Left ventricle myocardium inferior (tissue), 1 donor: Measurements from ENCODE around the gene MET. TPM values are rescaled to one million over a fixed set of nuclear protein-coding genes. Genes with fewer than 3 reads are reported as not detected.

ENCODE experiments used
- DNase-seq: peaks from one replicate; pipeline ENCODE4 v3.0.0-alpha.2; 2020
- H3K27ac ChIP-seq: fragments of 200-600 bp; replicated peaks from 2 replicates; pipeline ENCODE4 v1.8.0; 2021
- H3K27me3 ChIP-seq: fragments of 200-600 bp; 2 replicates; pipeline ENCODE4 v1.8.0; 2021; ENCODE audit warnings: low read depth
- H3K36me3 ChIP-seq: fragments of 200-600 bp; 2 replicates; pipeline ENCODE4 v1.8.0; 2021
- H3K4me1 ChIP-seq: fragments of 200-600 bp; 2 replicates; pipeline ENCODE4 v1.8.0; 2021
- H3K4me3 ChIP-seq: fragments of 200-600 bp; 2 replicates; pipeline ENCODE4 v1.8.0; 2021; ENCODE audit warnings: mild to moderate bottlenecking, moderate library complexity
- H3K9me3 ChIP-seq: fragments of 200-600 bp; replicated peaks from 2 replicates; pipeline ENCODE4 v1.8.0; 2021
- intact Hi-C: fragments of 100-400 bp; cut with micrococcal nuclease; formaldehyde crosslinking; loops from one replicate; pipeline ENCODE4 v1.11.0; 2022
- total RNA-seq: library from RNA; stranded (reverse); fragmentation: NEBNext Ultra II Directional; extraction: Animal tissue kit (Norgen Biotek cat#: 25700); gene quantifications from one replicate; pipeline ENCODE4 v1.2.1, GENCODE V29; 2021
- TF ChIP-seq, protein P1 (sequence below): fragments of 200-600 bp; IDR thresholded peaks from 2 replicates; pipeline ENCODE4 v1.8.0; 2021; ENCODE audit warnings: antibody characterized with exemption, mild to moderate bottlenecking, borderline replicate concordance
- donor health status: DM: no; HTN: yes; CAD: no; lungs with severe emphysema.

MET gene
- total RNA-seq, 1 donor from 2014 or later: 13.1 TPM

DNA sequence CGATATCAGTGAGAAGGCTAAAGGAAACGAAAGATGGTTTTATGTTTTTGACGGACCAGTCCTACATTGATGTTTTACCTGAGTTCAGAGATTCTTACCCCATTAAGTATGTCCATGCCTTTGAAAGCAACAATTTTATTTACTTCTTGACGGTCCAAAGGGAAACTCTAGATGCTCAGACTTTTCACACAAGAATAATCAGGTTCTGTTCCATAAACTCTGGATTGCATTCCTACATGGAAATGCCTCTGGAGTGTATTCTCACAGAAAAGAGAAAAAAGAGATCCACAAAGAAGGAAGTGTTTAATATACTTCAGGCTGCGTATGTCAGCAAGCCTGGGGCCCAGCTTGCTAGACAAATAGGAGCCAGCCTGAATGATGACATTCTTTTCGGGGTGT is 27.7 kb downstream of the MET start:
- H3K27ac ChIP-seq: no peak overlapping the region
- TF ChIP-seq, protein P1, sequence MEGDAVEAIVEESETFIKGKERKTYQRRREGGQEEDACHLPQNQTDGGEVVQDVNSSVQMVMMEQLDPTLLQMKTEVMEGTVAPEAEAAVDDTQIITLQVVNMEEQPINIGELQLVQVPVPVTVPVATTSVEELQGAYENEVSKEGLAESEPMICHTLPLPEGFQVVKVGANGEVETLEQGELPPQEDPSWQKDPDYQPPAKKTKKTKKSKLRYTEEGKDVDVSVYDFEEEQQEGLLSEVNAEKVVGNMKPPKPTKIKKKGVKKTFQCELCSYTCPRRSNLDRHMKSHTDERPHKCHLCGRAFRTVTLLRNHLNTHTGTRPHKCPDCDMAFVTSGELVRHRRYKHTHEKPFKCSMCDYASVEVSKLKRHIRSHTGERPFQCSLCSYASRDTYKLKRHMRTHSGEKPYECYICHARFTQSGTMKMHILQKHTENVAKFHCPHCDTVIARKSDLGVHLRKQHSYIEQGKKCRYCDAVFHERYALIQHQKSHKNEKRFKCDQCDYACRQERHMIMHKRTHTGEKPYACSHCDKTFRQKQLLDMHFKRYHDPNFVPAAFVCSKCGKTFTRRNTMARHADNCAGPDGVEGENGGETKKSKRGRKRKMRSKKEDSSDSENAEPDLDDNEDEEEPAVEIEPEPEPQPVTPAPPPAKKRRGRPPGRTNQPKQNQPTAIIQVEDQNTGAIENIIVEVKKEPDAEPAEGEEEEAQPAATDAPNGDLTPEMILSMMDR: no peak
- no peaks in the 10 kb centered on the region for H3K36me3 ChIP-seq
- DNase-seq: no peak
- intact Hi-C loops: no loop called here
- peaks cover 28% of the 10 kb centered on the region for H3K4me1 ChIP-seq
- no peaks in the 10 kb centered on the region for H3K27me3 ChIP-seq
- no peaks in the 10 kb centered on the region for H3K9me3 ChIP-seq
- no peak overlapping the region for H3K4me3 ChIP-seq

DNA sequence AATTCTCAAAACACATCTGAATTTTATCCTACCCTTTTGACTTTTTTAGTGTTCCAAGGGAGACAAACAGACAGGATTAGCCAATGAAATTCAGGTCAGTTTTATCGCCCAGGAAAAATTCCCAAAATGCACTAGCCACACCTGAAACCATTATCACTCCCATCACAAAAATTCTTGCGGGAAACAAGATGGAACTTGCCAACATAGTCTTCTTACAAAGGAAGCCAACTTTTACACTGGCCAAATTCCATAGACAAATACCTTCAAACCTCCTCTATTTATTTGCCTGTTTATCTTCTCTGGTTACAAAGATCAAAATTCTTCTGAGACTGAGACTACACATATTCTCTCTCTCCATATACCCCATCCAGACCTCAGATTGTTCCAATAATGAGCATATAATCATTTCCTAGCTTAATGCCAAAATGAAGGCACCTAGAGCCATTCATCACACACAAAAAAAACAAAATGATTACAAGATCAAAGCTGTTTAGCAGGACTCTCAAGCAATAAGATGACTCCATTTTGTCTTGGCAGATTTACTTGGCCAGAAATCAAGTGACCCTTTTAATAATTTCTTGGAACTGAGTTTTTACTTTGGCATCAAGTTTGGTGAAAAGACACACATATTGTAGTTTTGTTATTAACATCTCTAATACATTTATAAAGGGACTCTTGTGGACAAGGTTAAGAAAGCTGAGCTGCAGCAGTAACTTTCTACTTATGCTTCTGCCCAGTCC is 30.2 kb downstream of the MET start:
- TF ChIP-seq, protein P1: no peak
- H3K27me3 ChIP-seq: no peaks in the 10 kb centered on the region
- peaks cover 28% of the 10 kb centered on the region for H3K4me1 ChIP-seq
- H3K4me3 ChIP-seq: no peak overlapping the region
- DNase-seq: no peak
- no peak overlapping the region for H3K27ac ChIP-seq
- H3K36me3 ChIP-seq: no peaks in the 10 kb centered on the region
- no peaks in the 10 kb centered on the region for H3K9me3 ChIP-seq
- intact Hi-C loops: no loop called here

DNA sequence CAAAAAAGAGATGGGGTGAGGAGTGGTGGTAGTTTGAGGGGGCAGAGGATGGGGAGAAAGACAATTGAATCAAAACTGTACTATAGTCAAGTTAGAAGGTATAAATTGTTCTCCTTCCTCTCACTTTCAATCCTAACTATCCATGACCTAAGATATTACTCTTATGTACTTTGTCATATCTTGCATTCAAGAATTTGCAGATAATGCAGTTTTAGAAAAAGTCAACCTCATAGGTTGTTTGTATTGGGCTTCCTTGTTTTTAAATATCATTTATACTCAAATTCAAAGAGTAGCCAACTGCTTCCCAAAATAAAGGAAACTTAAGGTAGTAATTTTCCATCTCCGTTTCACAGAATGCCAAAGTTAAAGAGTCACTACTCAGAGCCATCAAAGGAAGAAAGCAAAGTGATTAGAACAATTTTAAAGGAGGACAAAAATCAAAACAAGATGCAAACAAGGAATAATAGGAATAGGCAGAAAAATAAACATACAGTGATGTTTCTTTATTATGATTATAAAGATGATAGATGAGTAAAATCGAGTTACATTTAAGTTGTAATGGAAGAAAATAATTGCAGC is 32.7 kb downstream of the MET start:
- Histone ChIP-seq H3K4me3 (no peak overlapping the region), H3K4me1 (peaks cover 26% of the 10 kb centered on the region), H3K27ac (no peak overlapping the region), H3K27me3 (no peaks in the 10 kb centered on the region), H3K9me3 (no peaks in the 10 kb centered on the region), H3K36me3 (no peaks in the 10 kb centered on the region)
- no peak for DNase-seq
- TF ChIP-seq, protein P1: no peak
- intact Hi-C loops: no loop called here

DNA sequence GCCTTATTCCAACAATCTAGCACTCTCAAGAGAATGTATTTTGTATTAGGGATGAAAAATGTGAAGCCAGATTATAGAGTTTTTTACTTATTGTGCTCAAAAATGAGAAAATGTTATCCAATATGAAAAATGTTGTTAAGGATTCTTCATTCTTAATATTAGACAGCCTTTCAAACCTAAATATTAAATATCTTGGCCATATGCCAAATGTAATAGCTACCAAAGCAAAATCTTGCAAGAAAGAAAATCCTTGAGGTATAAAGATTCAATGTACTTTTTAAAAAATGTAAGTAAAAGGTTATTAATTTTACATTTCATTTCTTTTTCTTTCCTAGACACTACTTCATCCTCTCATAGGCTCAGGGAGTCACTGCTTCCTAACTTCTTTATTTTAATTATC is 33.4 kb downstream of the MET start:
- intact Hi-C loops: no loop called here

DNA sequence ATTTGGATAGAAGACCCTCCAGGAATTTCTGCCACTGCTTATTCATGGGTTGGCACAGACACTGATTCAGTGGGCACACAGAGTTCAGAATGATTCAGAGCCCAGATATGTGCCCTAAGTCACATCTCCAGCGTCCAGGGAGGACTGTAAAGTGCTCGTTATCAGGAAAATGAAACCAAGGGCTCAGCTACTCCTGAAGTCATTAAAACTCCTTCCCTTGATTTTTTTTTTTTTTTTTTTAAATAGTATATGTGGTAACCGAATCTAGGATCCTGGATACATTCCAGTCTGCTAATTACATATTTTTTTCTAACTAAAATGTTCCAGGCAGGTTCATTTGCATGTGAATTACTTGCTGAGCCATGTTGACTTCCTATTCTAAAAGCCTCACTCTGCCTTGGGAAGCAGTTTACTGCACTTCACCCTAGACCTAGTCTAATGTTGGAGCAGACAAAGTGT is 34.7 kb downstream of the MET start:
- peaks cover 17% of the 10 kb centered on the region for H3K4me1 ChIP-seq
- DNase-seq: no peak
- no peak overlapping the region for H3K27ac ChIP-seq
- TF ChIP-seq, protein P1: no peak
- H3K27me3 ChIP-seq: no peaks in the 10 kb centered on the region
- no peaks in the 10 kb centered on the region for H3K36me3 ChIP-seq
- no peaks in the 10 kb centered on the region for H3K9me3 ChIP-seq
- peak overlapping the region; percentile 10 for H3K4me3 ChIP-seq
- intact Hi-C loops: no loop called here

More for the DNA sequence above, 33.4 kb downstream of the MET start:
- no peak for DNase-seq
- no peak overlapping the region for H3K4me3 ChIP-seq
- no peak overlapping the region for H3K27ac ChIP-seq
- no peaks in the 10 kb centered on the region for H3K36me3 ChIP-seq
- H3K4me1 ChIP-seq: peaks cover 26% of the 10 kb centered on the region
- no peaks in the 10 kb centered on the region for H3K9me3 ChIP-seq
- TF ChIP-seq, protein P1: no peak
- no peaks in the 10 kb centered on the region for H3K27me3 ChIP-seq
